GM13977 (cell line): ENCODE data around the gene SCYGR1.

Experiments used
- DNase-seq: peaks from one replicate; pipeline ENCODE4 v3.0.0; 2012; ENCODE audit warnings: low spot score
- CTCF ChIP-seq: IDR thresholded peaks from 2 replicates; pipeline ENCODE4 v1.5.1; 2012; ENCODE audit warnings: mild to moderate bottlenecking, control low read depth; ENCODE audit not compliant: insufficient read depth; ENCODE audit errors: extremely low read depth, missing control alignments
- in situ Hi-C: fragments of 300-500 bp; cut with MboI; formaldehyde crosslinking; loops from one replicate; pipeline ENCODE4 v1.12.0; 2022; ENCODE audit warnings: low sequenced_read_pairs, low pct_unique_long_range_greater_than_20kb, mixed read lengths, inconsistent platforms; ENCODE audit not compliant: unreplicated experiment

The SCYGR1 gene

GRCh38 chr2:227411990-227412350, 24.2 kb upstream of the SCYGR1 start:
- in situ Hi-C loops, result no loop called here
- no peak for TF ChIP-seq CTCF
- no peak for DNase-seq

GRCh38 chr2:227411320-227411989, 23.7 kb upstream of the SCYGR1 start:
- DNase-seq, result peak; percentile 38
- TF ChIP-seq CTCF, result no peak
- in situ Hi-C loops, result no loop called here

- no peak for DNase-seq
- no peak for TF ChIP-seq CTCF
- in situ Hi-C loops, result no loop called here
Observed at GRCh38 chr2:227410191-227410590, 22.4 kb upstream of the SCYGR1 start.

GRCh38 chr2:227407591-227408151, 19.9 kb upstream of the SCYGR1 start:
- no peak for TF ChIP-seq CTCF
- in situ Hi-C loops, result no loop called here
- DNase-seq, result no peak

GRCh38 chr2:227406177-227407031, 18.7 kb upstream of the SCYGR1 start:
- DNase-seq, result peak; percentile 60
- in situ Hi-C loops, result no loop called here
- TF ChIP-seq CTCF, result peak; percentile 82

GRCh38 chr2:227404585-227405271, 17.0 kb upstream of the SCYGR1 start:
- DNase-seq, result no peak
- no peak for TF ChIP-seq CTCF
- in situ Hi-C loops, result no loop called here
